K562 (cell line): ENCODE measurements around the gene DDR1. TPM values are rescaled to one million over a fixed set of nuclear protein-coding genes. Genes with fewer than 3 reads are reported as not detected.
A peak's percentile ranks its signal among the peaks of the same experiment; 100 is the strongest.

ENCODE experiments used
- BCOR ChIP-seq: fragments of 450-650 bp; IDR thresholded peaks from 2 replicates; pipeline ENCODE4 v1.6.1; 2016
- DIDO1 ChIP-seq: fragments of 450-650 bp; IDR thresholded peaks from 2 replicates; pipeline ENCODE4 v1.6.1; 2016; ENCODE audit warnings: low read depth, missing biosample characterization, missing genetic modification characterization
- HDAC8 ChIP-seq: fragments of 450-650 bp; IDR thresholded peaks from 2 replicates; pipeline ENCODE4 v1.6.1; 2016; ENCODE audit warnings: mild to moderate bottlenecking, missing genetic modification characterization, moderate library complexity, missing compliant biosample characterization
- HNRNPH1 ChIP-seq: fragments of 200-400 bp; formaldehyde crosslinking; optimal IDR thresholded peaks from 2 replicates; pipeline ENCODE3; 2017; ENCODE audit warnings: low read depth, mild to moderate bottlenecking, low read length, moderate library complexity
- LARP7 ChIP-seq: fragments of 450-650 bp; IDR thresholded peaks from 2 replicates; pipeline ENCODE4 v1.6.1; 2016
- MXI1 ChIP-seq: IDR thresholded peaks from 2 replicates; pipeline ENCODE4 v1.6.1; 2011; ENCODE audit warnings: low read depth, mild to moderate bottlenecking, improper control_type of control experiment, low read length
- NBN ChIP-seq: fragments of 450-650 bp; IDR thresholded peaks from 2 replicates; pipeline ENCODE4 v1.6.1; 2016; ENCODE audit warnings: low read depth, mild to moderate bottlenecking
- NONO ChIP-seq, 2 experiments: fragments of 200-400 bp in 1 of 2; fragments of 450-650 bp in 1 of 2; formaldehyde crosslinking in 1 of 2; IDR thresholded peaks; 2 replicates each; pipeline ENCODE4 v1.6.1; 2017; ENCODE audit warnings: low read depth in 2 of 2, mild to moderate bottlenecking in 2 of 2, moderate library complexity in 2 of 2, low read length in 1 of 2
- NR2F6 ChIP-seq: fragments of 450-650 bp; formaldehyde crosslinking; IDR thresholded peaks from 2 replicates; pipeline ENCODE4 v1.4.0; 2020; ENCODE audit warnings: mild to moderate bottlenecking
- PPARD ChIP-seq: fragments of 250-450 bp; sonication (Bioruptor Pico); IDR thresholded peaks from 2 replicates; pipeline ENCODE4 v1.8.0; 2022; ENCODE audit warnings: inconsistent platforms, mild to moderate bottlenecking, moderate library complexity
- RB1 ChIP-seq: fragments of 450-650 bp; IDR thresholded peaks from 2 replicates; pipeline ENCODE4 v1.6.1; 2017; ENCODE audit warnings: low read depth, mild to moderate bottlenecking
- SLC30A9 ChIP-seq: fragments of 250-450 bp; sonication (Bioruptor Pico); IDR thresholded peaks from 2 replicates; pipeline ENCODE4 v1.8.0; 2022; ENCODE audit warnings: mild to moderate bottlenecking, moderate library complexity
- SMAD1 ChIP-seq: fragments of 150-350 bp; IDR thresholded peaks from 2 replicates; pipeline ENCODE4 v1.6.1; 2014; ENCODE audit warnings: low read length, low read depth; ENCODE audit not compliant: partially characterized antibody
- SREBF2 ChIP-seq: sonication (generic); formaldehyde crosslinking; IDR thresholded peaks from 2 replicates; pipeline ENCODE4 v1.4.0; 2020; ENCODE audit warnings: mild to moderate bottlenecking, missing genetic modification reagents
- TEAD4 ChIP-seq, 2 experiments: sonication (generic) in 1 of 2; formaldehyde crosslinking in 1 of 2; IDR thresholded peaks; 2 replicates each; pipeline versions ENCODE4 v1.6.1 to v1.8.0; 2012 to 2022; ENCODE audit warnings: borderline replicate concordance in 1 of 2, inconsistent platforms in 1 of 2, low read length in 1 of 2, mild to moderate bottlenecking in 1 of 2, missing genetic modification reagents in 1 of 2
- TRIM25 ChIP-seq: fragments of 450-650 bp; IDR thresholded peaks from 2 replicates; pipeline ENCODE4 v1.7.0; 2016; ENCODE audit warnings: borderline replicate concordance
- TRIM28 ChIP-seq: fragments of 450-650 bp; IDR thresholded peaks from 2 replicates; pipeline ENCODE4 v1.6.1; 2017
- ZNF584 ChIP-seq: fragments of 200-800 bp; sonication (Bioruptor generic); IDR thresholded peaks from 2 replicates; pipeline ENCODE4 v1.6.1; 2016; ENCODE audit warnings: low read depth, mild to moderate bottlenecking, missing genetic modification characterization, missing compliant biosample characterization
- ZNF75A ChIP-seq: fragments of 450-650 bp; formaldehyde crosslinking; IDR thresholded peaks from 2 replicates; pipeline ENCODE4 v1.4.0; 2020; ENCODE audit warnings: mild to moderate bottlenecking
- ZNF830 ChIP-seq: fragments of 250-450 bp; sonication (Bioruptor Pico); IDR thresholded peaks from 2 replicates; pipeline ENCODE4 v1.5.0; 2021; ENCODE audit warnings: mild to moderate bottlenecking
- polyA plus RNA-seq, 8 experiments: library from polyadenylated mRNA; depleted of rRNA in 4 of 8; stranded (reverse) in 5 of 8; unstranded in 3 of 8; fragments of >200 nt; fragmentation: Nextera tagmentation in 2 of 8; fragmentation: Illumina TruSeq in 1 of 8; extraction: Ambion mirVana in 2 of 8; extraction: Trizol in 1 of 8; gene quantifications; 2 replicates each; pipeline versions ENCODE4 v1.2.1 to v1.2.3, GENCODE V29; 2011 to 2014; ENCODE audit warnings: inconsistent platforms in 1 of 8, missing spikeins in 1 of 8
- total RNA-seq, 7 experiments: library from RNA; depleted of rRNA in 6 of 7; stranded (reverse); fragments of >200 nt in 6 of 7; fragmentation: Illumina TruSeq in 2 of 7; extraction: Trizol in 2 of 7; gene quantifications; 2 replicates each; pipeline versions ENCODE4 v1.2.1 to v1.2.3, GENCODE V29; 2011 to 2021; ENCODE audit warnings: low replicate concordance in 1 of 7
- TF ChIP-seq, protein P1 (sequence below): fragments of 450-650 bp; formaldehyde crosslinking; IDR thresholded peaks from 2 replicates; pipeline ENCODE4 v1.4.0; 2020; ENCODE audit warnings: mild to moderate bottlenecking, moderate library complexity
- TF ChIP-seq, protein P2 (sequence below): fragments of 250-450 bp; sonication (Bioruptor Pico); IDR thresholded peaks from 2 replicates; pipeline ENCODE4 v1.8.0; 2021; ENCODE audit warnings: mild to moderate bottlenecking, moderate library complexity

Gene DDR1
- total and polyA plus RNA-seq, 9 of the 15 experiments (the other 6 are each of a cell fraction or from before 2014, with no cell fraction given) = 1.4 to 44.6 (median 12.2) TPM

- TF ChIP-seq, protein P1, sequence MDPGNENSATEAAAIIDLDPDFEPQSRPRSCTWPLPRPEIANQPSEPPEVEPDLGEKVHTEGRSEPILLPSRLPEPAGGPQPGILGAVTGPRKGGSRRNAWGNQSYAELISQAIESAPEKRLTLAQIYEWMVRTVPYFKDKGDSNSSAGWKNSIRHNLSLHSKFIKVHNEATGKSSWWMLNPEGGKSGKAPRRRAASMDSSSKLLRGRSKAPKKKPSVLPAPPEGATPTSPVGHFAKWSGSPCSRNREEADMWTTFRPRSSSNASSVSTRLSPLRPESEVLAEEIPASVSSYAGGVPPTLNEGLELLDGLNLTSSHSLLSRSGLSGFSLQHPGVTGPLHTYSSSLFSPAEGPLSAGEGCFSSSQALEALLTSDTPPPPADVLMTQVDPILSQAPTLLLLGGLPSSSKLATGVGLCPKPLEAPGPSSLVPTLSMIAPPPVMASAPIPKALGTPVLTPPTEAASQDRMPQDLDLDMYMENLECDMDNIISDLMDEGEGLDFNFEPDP (CRISPR knock-in tag) = no peak
- no peak for TF ChIP-seq BCOR
- no peak for TF ChIP-seq NONO (IDR thresholded peaks at IDR 0.05; ENCODE audit: low read depth in 2 of 2, low read length in 1 of 2)
- TF ChIP-seq, protein P2, sequence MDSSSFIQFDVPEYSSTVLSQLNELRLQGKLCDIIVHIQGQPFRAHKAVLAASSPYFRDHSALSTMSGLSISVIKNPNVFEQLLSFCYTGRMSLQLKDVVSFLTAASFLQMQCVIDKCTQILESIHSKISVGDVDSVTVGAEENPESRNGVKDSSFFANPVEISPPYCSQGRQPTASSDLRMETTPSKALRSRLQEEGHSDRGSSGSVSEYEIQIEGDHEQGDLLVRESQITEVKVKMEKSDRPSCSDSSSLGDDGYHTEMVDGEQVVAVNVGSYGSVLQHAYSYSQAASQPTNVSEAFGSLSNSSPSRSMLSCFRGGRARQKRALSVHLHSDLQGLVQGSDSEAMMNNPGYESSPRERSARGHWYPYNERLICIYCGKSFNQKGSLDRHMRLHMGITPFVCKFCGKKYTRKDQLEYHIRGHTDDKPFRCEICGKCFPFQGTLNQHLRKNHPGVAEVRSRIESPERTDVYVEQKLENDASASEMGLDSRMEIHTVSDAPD (CRISPR knock-in tag) = no peak
- peak; percentile 12 for TF ChIP-seq SMAD1
- no peak for TF ChIP-seq MXI1
- no peak for TF ChIP-seq DIDO1
- TF ChIP-seq LARP7 = no peak
- no peak for TF ChIP-seq PPARD
- TF ChIP-seq SLC30A9 (CRISPR knock-in tag) = no peak
- no peak for TF ChIP-seq TRIM28
- no peak for TF ChIP-seq ZNF584
- TF ChIP-seq HNRNPH1 = no peak
- TF ChIP-seq ZNF75A (CRISPR knock-in tag) = no peak
- no peak for TF ChIP-seq TEAD4 (IDR thresholded peaks at IDR 0.05; ENCODE audit: low read length)
- TF ChIP-seq TEAD4 (CRISPR knock-in tag; IDR thresholded peaks at IDR 0.05; ENCODE audit: borderline replicate concordance) = no peak
- no peak for TF ChIP-seq SREBF2
- TF ChIP-seq NBN = no peak
- no peak for TF ChIP-seq NR2F6 (CRISPR knock-in tag)
- peak; percentile 27; the same call in 1 of the 2 replicates for TF ChIP-seq TRIM25
- no peak for TF ChIP-seq ZNF830 (CRISPR knock-in tag)
- peak; percentile 15; the same call in 1 of the 2 replicates for TF ChIP-seq RB1
- no peak for TF ChIP-seq HDAC8 (tag)
These were observed 482 bp downstream of the DDR1 start (continued) for GRCh38 chr6:30884521-30885480.
